GM18499 (cell line): ENCODE measurements around the gene C18orf32.
"Not testable (repeated sequence)": the region's sequence is repeated elsewhere in the genome, so short reads cannot be mapped to it uniquely, and the experiment has no call there.

Experiments used
- ATAC-seq: cut with Tn5 transposase; IDR thresholded peaks from one replicate; pipeline ENCODE4 v1.9.1; 2021; ENCODE audit warnings: moderate number of reproducible peaks; ENCODE audit not compliant: insufficient read depth, unreplicated experiment

The C18orf32 gene

DNA sequence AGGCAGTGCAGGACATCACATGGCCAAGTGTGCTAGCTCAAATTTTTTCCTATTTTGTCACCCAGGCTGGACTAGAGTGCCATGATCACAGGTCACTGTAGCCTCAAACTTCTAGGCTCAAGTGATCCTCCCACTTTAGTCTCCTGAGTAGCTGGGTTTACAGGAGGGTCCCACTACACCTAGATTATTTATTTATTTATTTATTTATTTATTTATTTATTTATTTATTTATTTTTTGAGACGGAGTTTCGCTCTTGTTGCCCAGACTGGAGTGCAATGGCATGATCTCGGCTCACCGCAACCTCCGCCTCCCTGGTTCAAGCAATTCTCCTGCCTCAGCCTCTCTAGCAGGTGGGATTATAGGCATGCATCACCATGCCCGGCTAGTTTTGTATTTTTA, 12.1 kb downstream of the C18orf32 start:
- not testable (repeated sequence) for ATAC-seq

DNA sequence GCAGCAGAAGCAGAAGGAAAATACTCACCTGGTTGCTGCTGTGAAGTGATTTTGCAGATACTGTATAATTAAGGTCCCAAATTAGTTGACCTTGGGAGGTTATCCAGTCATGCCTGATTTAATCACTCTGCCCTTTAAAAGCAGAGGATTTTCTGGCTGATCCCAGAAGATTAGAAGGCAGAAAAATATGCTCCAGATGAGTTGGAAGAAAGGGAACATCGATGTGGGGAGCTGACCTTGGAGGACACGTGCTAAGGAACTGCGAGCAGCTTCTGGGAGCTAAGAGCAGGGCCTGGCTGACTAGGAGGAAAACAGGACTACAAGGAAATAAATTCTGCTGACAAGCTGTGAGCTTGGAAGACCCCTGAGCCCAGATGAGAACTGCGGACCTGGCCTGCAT, 13.3 kb downstream of the C18orf32 start:
- no peak for ATAC-seq

DNA sequence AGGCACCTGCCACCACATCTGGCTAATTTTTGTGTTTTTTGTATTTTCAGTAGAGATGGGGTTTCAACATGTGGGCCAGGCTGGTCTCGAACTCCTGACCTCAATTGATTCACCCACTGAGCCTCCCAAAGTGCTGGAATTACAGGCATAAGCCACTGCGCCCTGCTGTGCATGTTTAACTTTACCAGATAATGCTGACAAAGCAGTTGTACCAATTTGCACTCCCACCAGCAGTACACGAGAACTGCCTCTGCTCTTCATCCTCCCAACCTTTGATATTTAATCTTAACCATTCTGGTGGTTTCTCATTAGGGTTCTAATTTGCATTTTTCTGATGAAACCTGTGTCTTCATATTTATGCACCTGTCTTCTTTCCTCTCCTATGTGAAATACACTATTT, 14.6 kb downstream of the C18orf32 start:
- ATAC-seq = no peak

DNA sequence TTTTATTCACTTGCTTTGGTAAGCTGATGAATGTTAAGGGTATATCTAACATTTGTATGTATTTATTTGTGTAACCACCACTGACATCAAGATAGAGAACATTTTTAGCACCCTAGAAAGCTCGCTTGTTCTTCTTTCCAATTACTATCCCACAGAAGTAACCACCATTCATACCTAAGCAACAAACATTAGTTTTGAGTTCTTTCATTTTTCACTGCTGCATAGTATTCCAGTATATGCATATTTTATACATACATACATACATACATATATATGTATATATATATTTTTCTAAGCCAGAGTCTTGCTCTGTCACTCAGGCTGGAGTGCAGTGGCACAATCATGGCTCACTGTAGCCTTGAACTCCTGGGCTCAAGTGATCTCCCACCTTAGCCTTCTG, 15.5 kb downstream of the C18orf32 start:
- no peak for ATAC-seq

DNA sequence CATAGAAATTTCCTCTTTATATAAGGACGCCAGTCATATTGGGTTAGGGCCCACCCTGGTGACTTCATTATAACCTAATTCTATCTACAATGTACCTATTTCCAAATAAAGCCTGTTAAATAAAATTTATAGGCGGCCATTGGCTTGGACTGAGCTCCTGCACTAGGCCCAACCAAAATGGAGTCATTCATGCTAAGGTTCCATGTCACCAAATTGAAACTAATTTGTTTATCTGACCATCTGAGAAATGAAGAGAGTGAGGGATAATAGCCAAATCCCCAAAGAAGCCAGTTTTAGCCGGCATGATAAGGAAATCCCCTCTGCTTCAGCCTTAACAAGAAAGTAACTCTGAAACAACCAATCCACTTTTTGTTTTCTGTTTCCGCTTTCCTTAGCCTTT, 19.4 kb downstream of the C18orf32 start:
- no peak for ATAC-seq

DNA sequence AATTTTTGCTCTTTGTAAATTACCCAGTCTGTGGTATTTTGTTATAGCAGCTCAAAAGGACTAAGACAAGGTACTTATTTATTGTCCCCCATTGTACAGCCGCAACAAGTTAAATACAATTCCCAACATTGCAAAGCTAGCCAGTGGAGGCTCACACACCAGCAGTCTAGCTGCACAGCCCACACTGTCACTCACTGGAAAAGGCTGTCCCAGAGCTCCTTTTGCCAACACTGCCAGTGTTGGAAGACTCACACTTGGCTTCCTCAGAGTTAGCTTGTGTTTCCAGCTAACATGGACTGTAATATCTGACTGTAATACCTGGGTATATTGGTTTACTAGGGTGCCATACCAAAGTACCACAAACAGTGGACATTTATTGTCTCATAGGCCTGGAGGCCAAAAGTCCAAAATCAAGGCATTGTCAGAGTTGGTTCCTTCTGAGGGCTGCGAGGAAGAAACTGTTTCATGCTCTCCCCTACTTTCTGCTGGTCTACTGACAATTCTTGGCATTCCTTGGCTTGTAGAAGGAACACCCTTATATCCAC, 19.9 kb downstream of the C18orf32 start:
- ATAC-seq = no peak

DNA sequence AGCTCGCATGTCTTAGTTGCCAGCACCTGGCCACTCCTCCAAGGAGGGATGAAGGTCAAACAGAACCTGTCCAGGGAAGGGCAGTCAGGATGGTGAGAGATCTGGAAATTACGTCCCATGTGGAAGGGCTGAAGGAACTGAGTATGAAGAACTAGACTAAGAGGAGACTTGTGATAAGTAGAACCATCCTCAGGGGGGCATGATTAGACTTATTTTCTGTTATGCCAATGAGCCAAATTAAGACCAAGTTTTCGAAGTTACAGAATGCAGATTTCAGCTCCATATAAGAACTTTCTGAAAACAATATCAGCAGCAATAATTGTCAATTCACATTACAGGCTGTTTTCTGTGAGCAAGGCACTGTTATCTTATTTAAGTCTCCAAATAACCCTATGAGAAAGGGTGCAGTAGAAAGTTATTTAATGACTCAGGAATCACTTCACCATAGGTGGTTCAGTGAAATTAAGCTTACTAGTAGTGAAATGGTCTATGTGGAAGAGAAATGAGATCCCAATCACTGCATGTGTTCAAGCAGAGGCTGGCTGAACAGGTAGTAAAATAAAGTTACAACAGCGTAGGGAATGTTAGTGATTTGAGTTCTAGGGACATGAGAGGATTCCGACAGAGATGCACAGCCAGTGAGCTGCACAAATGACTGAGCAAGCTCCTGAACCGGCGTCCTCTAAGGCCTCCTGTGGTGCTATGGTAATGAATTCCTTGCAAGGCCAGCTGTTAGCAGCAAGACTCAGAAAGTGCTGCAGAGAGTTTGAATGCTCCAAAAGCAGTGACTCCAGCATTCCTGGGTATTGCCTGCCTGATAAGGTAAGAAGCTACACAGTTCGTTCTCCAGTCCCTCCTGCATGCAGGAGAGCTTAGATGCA, 22.1 kb downstream of the C18orf32 start:
- no peak for ATAC-seq

DNA sequence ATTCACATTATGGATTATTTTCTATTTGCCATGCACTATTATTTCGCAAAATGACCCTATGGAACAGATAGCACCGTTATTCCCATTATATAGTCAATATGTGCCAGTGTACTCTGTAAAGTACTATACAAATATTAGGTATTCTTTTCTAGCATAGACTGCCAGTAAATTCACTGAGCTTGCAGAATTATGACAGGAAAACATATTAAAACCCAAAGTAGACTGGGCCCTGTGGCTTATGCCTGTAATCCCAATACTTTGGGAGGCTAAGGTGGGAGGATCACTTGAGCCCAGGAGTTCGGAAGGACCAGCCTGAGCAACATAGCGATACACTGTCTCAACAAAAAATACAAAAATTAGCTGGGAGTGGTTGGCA, 25.4 kb downstream of the C18orf32 start:
- ATAC-seq = no peak

DNA sequence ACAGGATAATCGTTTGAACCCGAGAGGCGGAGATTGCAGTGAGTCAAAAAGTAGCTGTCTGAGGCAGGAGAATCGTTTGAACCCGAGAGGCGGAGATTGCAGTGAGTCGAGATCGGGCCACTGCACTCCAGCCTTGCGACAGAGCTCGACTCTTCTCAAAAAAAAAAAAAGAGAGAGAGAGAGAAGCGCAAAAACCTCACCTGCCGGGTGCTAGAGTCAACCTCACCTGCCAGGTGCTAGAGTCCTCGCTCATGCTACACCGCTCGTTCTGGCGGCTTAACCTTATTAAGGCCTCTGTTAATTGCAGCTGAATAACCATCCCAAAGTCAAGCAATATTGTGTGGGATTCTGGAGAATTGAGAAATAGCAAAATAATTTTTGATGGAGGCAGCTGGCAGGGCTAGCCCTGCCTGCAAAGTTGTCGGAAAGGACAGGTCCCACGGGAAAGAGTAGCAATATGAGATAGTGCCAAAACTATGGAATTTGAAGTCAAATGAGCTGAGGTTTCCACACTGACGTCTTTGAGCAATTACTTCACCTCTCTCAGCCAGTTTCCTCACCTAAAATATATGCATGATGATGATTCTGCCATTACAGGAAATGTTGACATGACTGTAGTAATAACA, 25.9 kb downstream of the C18orf32 start:
- ATAC-seq = no peak

DNA sequence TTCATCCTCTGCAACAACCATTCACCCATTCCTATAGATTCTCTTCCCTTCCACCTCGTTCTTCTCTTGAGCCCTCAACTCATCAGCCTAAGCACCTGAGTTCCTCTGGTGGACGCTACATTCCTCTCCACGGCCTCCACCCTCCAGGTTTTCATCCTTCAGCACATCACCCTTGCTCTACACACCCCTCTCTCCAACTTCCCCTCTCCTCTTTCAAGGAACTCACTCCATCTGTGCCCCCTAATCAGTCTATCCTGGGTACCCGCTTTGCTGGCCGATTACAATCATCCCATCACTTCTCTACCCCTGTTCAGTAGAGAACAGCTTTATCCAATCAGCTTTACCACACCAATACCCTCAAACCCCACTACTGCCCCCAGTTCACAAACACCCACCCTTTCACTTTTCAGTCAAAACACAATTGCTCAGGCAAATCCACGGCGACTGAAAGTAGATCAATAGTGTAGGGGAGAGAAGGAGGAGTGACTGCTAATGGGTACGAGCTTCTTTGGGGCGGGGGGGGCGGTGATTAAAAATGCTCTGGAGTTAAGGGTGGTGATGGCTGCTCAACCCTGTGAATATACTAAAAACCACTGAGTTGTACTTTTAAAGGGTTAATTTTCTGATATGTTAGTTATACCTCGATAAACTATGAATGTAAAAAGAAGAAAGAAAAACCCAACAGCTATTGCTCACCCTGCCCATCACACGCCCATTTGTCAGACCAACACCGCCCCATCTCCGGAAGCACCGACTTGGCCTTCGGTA, 27.4 kb downstream of the C18orf32 start:
- no peak for ATAC-seq

DNA sequence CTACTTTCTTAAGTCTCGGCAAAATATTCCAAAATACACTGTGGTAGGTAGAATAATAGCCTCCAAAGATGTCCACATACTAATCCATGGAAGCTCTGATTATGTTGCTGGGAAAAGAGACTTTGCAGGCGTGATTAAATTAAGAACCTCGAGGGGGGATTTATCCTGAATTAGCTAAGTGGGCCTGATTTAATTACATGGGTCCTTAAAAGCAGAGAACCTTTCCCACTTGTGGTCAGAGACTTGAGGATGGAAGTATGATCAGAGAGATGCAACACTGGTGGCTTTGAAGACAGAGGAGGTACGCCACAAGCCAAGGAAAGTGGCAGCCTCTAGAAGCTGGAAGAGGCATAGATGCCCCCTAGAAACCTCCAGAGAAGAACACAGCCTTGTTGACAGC, 29.4 kb downstream of the C18orf32 start:
- ATAC-seq = no peak

DNA sequence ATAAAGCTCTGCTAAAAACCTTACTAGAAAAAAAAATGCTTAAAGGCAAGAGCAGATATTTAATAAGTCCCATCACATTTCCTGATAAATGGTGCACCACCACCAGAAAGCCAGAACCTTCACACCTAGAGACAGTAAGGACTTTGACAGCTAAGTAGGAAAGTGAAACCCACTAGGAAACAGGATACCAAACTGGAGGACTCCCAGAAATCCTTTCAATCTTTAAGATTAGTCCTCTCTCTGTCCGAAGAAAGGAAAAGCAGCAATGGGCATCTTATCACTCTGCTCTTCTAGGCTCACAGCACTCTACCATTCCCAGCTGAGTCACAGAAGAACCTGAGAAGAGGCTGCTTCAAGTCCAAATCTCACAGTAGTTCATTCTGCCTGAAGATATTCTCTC, 30.2 kb downstream of the C18orf32 start:
- ATAC-seq = no peak

DNA sequence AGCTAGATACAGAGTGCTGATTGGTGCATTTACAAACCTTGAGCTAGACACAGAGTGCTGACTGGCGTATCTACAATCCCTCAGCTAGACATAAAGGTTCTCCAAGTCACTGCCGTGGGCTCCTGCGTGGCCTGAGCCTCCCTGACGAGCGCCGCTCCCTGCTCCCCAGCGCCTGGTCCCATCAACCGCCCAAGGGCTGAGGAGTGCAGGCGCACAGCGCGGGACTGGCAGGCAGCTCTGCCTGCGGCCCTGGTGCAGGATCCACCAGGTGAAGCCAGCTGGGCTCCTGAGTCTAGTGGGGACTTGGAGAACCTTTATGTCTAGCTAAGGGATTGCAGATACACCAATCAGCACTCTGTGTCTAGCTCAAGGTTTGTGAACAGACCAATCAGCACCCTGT, 34.5 kb downstream of the C18orf32 start:
- not testable (repeated sequence) for ATAC-seq

DNA sequence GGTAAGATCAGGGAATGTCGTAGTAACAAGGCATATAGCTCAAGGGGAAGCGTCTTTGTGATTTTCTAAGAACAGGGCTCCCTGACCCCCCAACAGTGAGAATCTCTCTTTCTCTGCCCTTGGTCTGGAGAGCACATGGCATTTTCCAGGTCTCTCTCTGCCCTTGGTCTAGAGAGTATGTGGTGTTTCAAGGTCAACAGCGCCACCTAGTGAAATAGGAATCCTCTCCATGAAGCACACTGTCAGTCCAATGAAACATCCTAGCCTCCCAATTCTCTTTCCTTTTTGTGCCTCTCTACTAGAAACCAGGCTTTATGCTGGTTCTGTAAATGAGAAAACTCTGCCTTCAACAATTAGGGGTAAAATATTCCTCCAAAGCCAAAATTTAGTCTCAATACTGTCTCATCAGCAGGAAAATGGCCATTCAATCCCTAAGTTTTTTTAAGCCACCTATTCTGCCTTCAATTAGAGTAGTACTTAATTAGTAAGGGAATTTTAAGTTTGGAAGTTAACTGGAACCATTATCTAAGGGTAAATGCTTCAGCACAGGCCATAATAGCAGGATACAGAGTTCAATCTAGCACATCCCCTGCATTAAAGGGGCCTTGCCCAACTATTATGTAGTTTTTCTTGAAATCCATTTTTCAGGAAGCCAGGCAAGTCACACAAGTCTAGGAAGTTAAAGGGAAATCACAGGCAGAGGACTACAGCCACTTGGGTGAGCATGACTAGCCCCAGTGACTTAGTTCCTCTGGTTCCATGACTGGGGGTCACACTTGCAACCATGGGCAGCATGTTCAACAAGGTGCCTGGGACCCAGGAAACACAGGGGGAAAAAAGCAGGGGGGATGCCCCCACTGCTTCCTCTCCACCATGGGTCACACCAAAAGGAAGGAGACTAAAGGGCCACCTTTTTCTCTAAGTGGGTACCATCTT, 39.0 kb downstream of the C18orf32 start:
- ATAC-seq = no peak

DNA sequence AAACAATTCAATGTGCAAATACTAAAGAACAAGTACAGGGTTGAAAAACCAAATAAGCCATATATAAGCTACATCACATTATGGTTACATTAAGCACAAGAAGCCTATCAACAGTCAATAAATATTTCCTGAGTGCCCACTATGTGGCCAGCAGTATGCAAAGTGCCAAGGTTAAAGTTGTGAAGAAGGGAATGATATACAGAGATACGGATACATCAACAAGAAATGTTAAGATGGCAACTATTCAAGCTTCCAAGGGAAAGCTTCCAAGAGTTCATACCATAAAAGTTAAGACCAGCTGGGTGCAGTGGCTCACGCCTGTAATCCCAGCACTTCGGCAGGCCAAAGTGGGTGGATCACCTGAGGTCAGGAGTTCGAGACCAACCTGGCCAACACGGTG, 40.6 kb downstream of the C18orf32 start:
- no peak for ATAC-seq

DNA sequence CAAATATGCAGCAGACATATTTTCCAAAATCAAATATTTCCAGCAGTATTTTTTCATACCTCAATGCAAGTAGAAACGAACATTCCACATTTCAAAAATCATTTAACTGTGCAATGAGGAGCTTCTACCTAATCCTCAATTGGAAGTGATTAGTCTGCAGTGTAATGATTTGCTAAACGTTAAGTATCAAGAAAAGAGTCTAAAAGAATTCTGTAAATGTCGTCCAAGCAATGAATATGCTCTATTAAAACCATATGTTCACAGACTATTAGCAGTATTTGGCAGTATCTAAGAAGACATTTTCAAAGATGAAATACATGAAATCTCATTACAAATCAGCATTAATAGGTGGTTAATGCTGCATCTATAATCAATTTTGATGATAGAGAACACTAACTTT, 42.5 kb downstream of the C18orf32 start:
- ATAC-seq = no peak

DNA sequence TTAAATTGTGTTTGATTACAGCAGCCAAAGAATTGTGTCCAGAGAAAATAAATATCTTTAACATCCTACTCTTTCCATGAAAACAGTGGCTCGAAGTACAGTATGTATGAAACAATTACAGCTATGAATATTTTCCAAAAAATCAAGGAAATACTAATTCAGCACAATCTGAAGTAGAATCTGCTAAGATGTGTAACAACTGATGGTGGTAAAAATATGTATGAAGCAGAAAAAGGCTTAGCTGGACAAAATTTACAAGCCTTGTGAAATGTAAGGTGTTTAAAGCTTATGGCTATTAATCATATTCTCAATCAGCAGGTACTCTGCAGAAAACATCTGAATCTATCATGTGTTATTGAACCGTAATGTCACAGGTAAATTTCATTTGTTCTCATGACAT, 43.2 kb downstream of the C18orf32 start:
- no peak for ATAC-seq

DNA sequence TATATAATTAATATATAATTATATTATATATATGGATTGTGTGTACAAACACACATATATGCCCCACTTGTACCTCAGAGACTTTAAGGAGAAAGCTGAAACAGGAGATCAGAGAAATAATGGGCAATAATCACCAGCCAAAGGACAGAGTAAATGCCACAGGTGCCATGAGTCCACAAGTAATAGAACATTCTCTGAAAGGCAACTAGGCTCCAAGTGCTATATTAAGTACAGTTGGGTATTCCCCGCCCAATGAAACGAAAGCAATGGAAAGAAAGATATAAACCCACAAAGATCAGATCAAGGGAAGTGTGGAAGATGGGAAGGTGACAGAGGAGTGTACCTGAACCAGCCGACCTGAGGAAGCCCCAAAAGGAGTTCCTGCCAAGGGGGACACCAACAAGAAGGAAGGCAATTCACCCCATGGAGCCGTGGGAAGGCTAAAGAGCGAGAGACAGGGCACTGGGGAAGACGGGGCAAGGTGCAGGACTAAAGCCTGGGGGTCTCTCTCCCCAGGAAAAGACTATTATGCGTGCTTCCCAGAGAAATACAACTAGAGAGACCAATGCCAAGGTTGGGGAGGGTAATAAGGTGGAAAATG, 45.6 kb downstream of the C18orf32 start:
- ATAC-seq = no peak

DNA sequence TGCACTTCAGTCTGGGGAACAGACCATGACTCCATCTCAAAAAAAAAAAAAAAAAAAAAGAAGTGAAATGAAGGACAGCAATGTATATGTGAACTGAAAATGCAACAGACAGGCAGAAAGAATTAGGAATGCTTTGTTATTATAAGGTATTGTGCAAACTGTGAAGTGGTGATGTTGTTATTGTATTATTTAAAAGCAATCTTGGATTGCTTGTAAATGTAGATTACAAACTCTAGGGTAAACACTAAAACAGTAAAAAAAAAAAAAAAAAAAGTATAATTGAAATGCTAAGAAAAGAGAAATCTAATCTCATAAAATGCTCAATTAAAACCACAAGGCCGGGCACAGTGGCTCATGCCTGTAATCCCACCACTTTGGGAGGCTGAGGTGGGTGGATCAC, 51.9 kb downstream of the C18orf32 start:
- no peak for ATAC-seq

DNA sequence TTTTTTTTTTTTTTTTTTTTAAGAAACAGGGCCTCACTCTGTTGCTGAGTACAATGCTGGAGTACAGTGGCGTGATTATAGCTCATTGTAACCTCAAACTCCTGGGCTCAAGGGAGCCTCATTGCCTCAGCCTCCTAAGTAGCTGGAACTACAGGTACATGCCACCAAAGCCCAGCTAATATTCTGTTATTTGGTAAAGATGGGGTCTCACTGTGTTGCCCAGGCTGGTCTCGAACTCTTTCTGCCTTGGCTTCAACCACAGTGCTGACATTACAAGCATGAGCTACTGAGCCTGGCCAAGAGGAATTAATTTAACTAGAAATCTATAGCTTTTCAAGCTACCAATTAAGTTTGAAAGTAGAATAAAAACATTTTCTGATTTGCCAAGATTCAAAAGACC, 54.4 kb downstream of the C18orf32 start:
- no peak for ATAC-seq
